GM12878 (cell line): Measurements from ENCODE around the gene MR1. TPM values are rescaled to one million over a fixed set of nuclear protein-coding genes. Genes with fewer than 3 reads are reported as not detected.

ENCODE experiments used
- CBFB ChIP-seq: IDR thresholded peaks from 2 replicates; pipeline ENCODE4 v1.6.1; 2016; ENCODE audit warnings: antibody characterized with exemption, low read depth
- IKZF1 ChIP-seq: fragments of 450-650 bp; conservative IDR thresholded peaks from 2 replicates; pipeline ENCODE4 v1.6.1; 2017; ENCODE audit warnings: antibody characterized with exemption, mild to moderate bottlenecking
- IRF5 ChIP-seq: fragments of 450-650 bp; IDR thresholded peaks from 2 replicates; pipeline ENCODE4 v1.6.1; 2017; ENCODE audit warnings: borderline replicate concordance
- JUNB ChIP-seq: IDR thresholded peaks from 2 replicates; pipeline ENCODE4 v1.6.1; 2016; ENCODE audit warnings: antibody characterized with exemption, mild to moderate bottlenecking
- SRF ChIP-seq, 2 experiments: IDR thresholded peaks; 2 replicates each; pipeline ENCODE4 v1.6.1; 2011; ENCODE audit warnings: low read depth in 2 of 2, low read length in 2 of 2, mild to moderate bottlenecking in 1 of 2, moderate library complexity in 1 of 2
- TAF1 ChIP-seq: IDR thresholded peaks from 2 replicates; pipeline ENCODE4 v1.6.1; 2011; ENCODE audit warnings: mild to moderate bottlenecking, low read depth, low read length, borderline replicate concordance
- ZBTB40 ChIP-seq: fragments of 450-650 bp; IDR thresholded peaks from 2 replicates; pipeline ENCODE4 v1.6.1; 2016; ENCODE audit warnings: mild to moderate bottlenecking, moderate library complexity, borderline replicate concordance
- ZNF217 ChIP-seq: fragments of 450-650 bp; IDR thresholded peaks from 2 replicates; pipeline ENCODE4 v1.6.1; 2017; ENCODE audit warnings: antibody characterized with exemption, mild to moderate bottlenecking
- polyA plus RNA-seq, 11 experiments: library from polyadenylated mRNA; depleted of rRNA in 4 of 11; unstranded in 6 of 11; stranded (reverse) in 5 of 11; fragments of >200 nt; fragmentation: Nextera tagmentation in 4 of 11; fragmentation: Illumina TruSeq in 1 of 11; extraction: Ambion mirVana in 4 of 11; extraction: Trizol in 1 of 11; gene quantifications; 1 replicate in 1 of 11; 2 replicates in 10 of 11; pipeline versions ENCODE4 v1.2.1 to v1.2.3, GENCODE V29; 2011 to 2016; ENCODE audit warnings: inconsistent platforms in 2 of 11, missing spikeins in 2 of 11, low read depth in 1 of 11
- total RNA-seq, 4 experiments: library from RNA; depleted of rRNA in 3 of 4; stranded (reverse); fragments of >200 nt in 3 of 4; fragmentation: Illumina TruSeq in 1 of 4; extraction: Trizol in 1 of 4; gene quantifications; 2 replicates each; pipeline versions ENCODE4 v1.2.1 to v1.2.3, GENCODE V29; 2013 to 2021

The MR1 gene
- total and polyA plus RNA-seq, 10 of the 15 experiments (the other 5 are each of a cell fraction or from before 2014, with no cell fraction given) = 24.7 to 65.9 (median 30.9) TPM

GRCh38 chr1:181028615-181029014, 5.2 kb upstream of the MR1 start (continued):
- no peak for TF ChIP-seq ZNF217
- no peak for TF ChIP-seq TAF1
- no peak for TF ChIP-seq IKZF1
- peak; percentile 23; the same call in 1 of the 2 replicates for TF ChIP-seq JUNB
- no peak for TF ChIP-seq IRF5
- TF ChIP-seq ZBTB40 = no peak
- no peak for TF ChIP-seq CBFB
- TF ChIP-seq SRF (IDR thresholded peaks at IDR 0.05; ENCODE audit: low read depth in 2 of 2, low read length in 2 of 2) = no peak
